ENCODE results near the gene DLGAP1.
A peak's percentile ranks its signal among the peaks of the same experiment; 100 is the strongest.

Gene DLGAP1

GRCh38 chr18:3960977-3961376, 494.1 kb downstream of the DLGAP1 start:
- no peak for TF ChIP-seq CTCF (IDR thresholded peaks at IDR 0.05; ENCODE audit: low read depth, low read length)
- DNase-seq (ENCODE audit: low read depth in 2 of 2), result no peak
- H3K4me3 ChIP-seq (replicated peaks in 1 of 2; ENCODE audit: low read depth in 2 of 2, low read length in 2 of 2), result no peak overlapping the region

GRCh38 chr18:3960142-3960541, 495.0 kb downstream of the DLGAP1 start:
- TF ChIP-seq CTCF (IDR thresholded peaks at IDR 0.05; ENCODE audit: low read depth, low read length), result no peak
- no peak for DNase-seq (ENCODE audit: low read depth in 2 of 2)
- no peak overlapping the region for H3K4me3 ChIP-seq (replicated peaks in 1 of 2; ENCODE audit: low read depth in 2 of 2, low read length in 2 of 2)

- DNase-seq (ENCODE audit: low read depth in 2 of 2), result no peak
- no peak for TF ChIP-seq CTCF (IDR thresholded peaks at IDR 0.05; ENCODE audit: low read depth, low read length)
Observed at GRCh38 chr18:3952031-3952430, 503.1 kb downstream of the DLGAP1 start.

GRCh38 chr18:3950668-3951404, 504.3 kb downstream of the DLGAP1 start:
- no peak overlapping the region for H3K4me3 ChIP-seq (replicated peaks in 1 of 2; ENCODE audit: low read depth in 2 of 2, low read length in 2 of 2)
- DNase-seq (ENCODE audit: low read depth in 2 of 2), result no peak
- TF ChIP-seq CTCF (IDR thresholded peaks at IDR 0.05; ENCODE audit: low read depth, low read length), result no peak

More at GRCh38 chr18:3952031-3952430, 503.1 kb downstream of the DLGAP1 start:
- H3K4me3 ChIP-seq (replicated peaks in 1 of 2; ENCODE audit: low read depth in 2 of 2, low read length in 2 of 2), result no peak overlapping the region

- no peak for DNase-seq (ENCODE audit: low read depth in 2 of 2)
- H3K4me3 ChIP-seq (replicated peaks in 1 of 2; ENCODE audit: low read depth in 2 of 2, low read length in 2 of 2), result no peak overlapping the region
- no peak for TF ChIP-seq CTCF (IDR thresholded peaks at IDR 0.05; ENCODE audit: low read depth, low read length)
Observed at GRCh38 chr18:3948958-3949357, 506.1 kb downstream of the DLGAP1 start.

GRCh38 chr18:3947383-3947782, 507.7 kb downstream of the DLGAP1 start:
- no peak for TF ChIP-seq CTCF (IDR thresholded peaks at IDR 0.05; ENCODE audit: low read depth, low read length)
- H3K4me3 ChIP-seq (replicated peaks in 1 of 2; ENCODE audit: low read depth in 2 of 2, low read length in 2 of 2), result no peak overlapping the region
- no peak for DNase-seq (ENCODE audit: low read depth in 2 of 2)

GRCh38 chr18:3935305-3935704, 519.8 kb downstream of the DLGAP1 start:
- DNase-seq (ENCODE audit: low read depth in 2 of 2), result peak; percentile 5
- no peak overlapping the region for H3K4me3 ChIP-seq (replicated peaks in 1 of 2; ENCODE audit: low read depth in 2 of 2, low read length in 2 of 2)
- no peak for TF ChIP-seq CTCF (IDR thresholded peaks at IDR 0.05; ENCODE audit: low read depth, low read length)
